ENCODE results near the gene SRP9.
"Not testable (repeated sequence)": the region's sequence is repeated elsewhere in the genome, so short reads cannot be mapped to it uniquely, and the experiment has no call there.

The SRP9 gene

GRCh38 chr1:225815526-225816178 lies 38.0 kb downstream of the SRP9 start:
- no peak for DNase-seq

GRCh38 chr1:225816643-225817538 lies 39.3 kb downstream of the SRP9 start:
- no peak for DNase-seq
- ATAC-seq = no peak

More at GRCh38 chr1:225815526-225816178, 38.0 kb downstream of the SRP9 start:
- ATAC-seq = no peak

- DNase-seq = no peak
Measured at GRCh38 chr1:225817611-225818061, 40.0 kb downstream of the SRP9 start.

GRCh38 chr1:225818229-225818628 lies 40.6 kb downstream of the SRP9 start:
- ATAC-seq (no peak), DNase-seq (no peak)

More at GRCh38 chr1:225817611-225818061, 40.0 kb downstream of the SRP9 start:
- peak; percentile 19 for ATAC-seq

GRCh38 chr1:225819346-225820192 lies 41.9 kb downstream of the SRP9 start:
- ATAC-seq (no peak), DNase-seq (no peak)

- DNase-seq (no peak), ATAC-seq (no peak)
Measured at GRCh38 chr1:225820522-225821120, 43.0 kb downstream of the SRP9 start.

GRCh38 chr1:225822655-225823403 lies 45.2 kb downstream of the SRP9 start:
- DNase-seq (no peak), ATAC-seq (no peak)

GRCh38 chr1:225823811-225824261 lies 46.2 kb downstream of the SRP9 start:
- ATAC-seq = no peak
- DNase-seq = no peak

- ATAC-seq = no peak
- no peak for DNase-seq
Measured at GRCh38 chr1:225824533-225824941, 46.9 kb downstream of the SRP9 start.

GRCh38 chr1:225825078-225825477 lies 47.5 kb downstream of the SRP9 start:
- DNase-seq (no peak), ATAC-seq (no peak)

- no peak for ATAC-seq
- DNase-seq = no peak
Measured at GRCh38 chr1:225825607-225826007, 48.0 kb downstream of the SRP9 start.

GRCh38 chr1:225827076-225827475 lies 49.5 kb downstream of the SRP9 start:
- DNase-seq = no peak
- ATAC-seq = no peak

- no peak for DNase-seq
- ATAC-seq = no peak
Measured at GRCh38 chr1:225828706-225829345, 51.2 kb downstream of the SRP9 start.

- no peak for DNase-seq
- no peak for ATAC-seq
Measured at GRCh38 chr1:225830841-225831240, 53.2 kb downstream of the SRP9 start.

- no peak for ATAC-seq
- DNase-seq = no peak
Measured at GRCh38 chr1:225834417-225835329, 57.0 kb downstream of the SRP9 start.

GRCh38 chr1:225835856-225836255 lies 58.2 kb downstream of the SRP9 start:
- ATAC-seq (no peak), DNase-seq (no peak)

GRCh38 chr1:225836296-225836695 lies 58.7 kb downstream of the SRP9 start:
- ATAC-seq, DNase-seq: not testable (repeated sequence)

- no peak for ATAC-seq
Measured at GRCh38 chr1:225838793-225839192, 61.2 kb downstream of the SRP9 start.

More at GRCh38 chr1:225838793-225839192, 61.2 kb downstream of the SRP9 start:
- no peak for DNase-seq
